Central memory CD8-positive, alpha-beta T cell (primary cell): Measurements from ENCODE around the gene NTRK3.

Source experiments
- ATAC-seq: fragments of 150-1000 bp; cut with Tn5 transposase; replicated peaks from 2 replicates; pipeline ENCODE4 v1.10.0; 2022; ENCODE audit warnings: mild to moderate bottlenecking, moderate FRiP score, moderate number of reproducible peaks; ENCODE audit not compliant: poor library complexity, severe bottlenecking; ENCODE audit errors: extremely low read depth
- DNase-seq, 2 donors: peaks; one replicate each; pipeline ENCODE4 v3.0.0; 2021; ENCODE audit warnings: low spot score in 2 of 2
- H3K27ac Mint-ChIP-seq: one replicate; pipeline ENCODE4 v1.8.0; 2022; ENCODE audit warnings: low read depth, mild to moderate bottlenecking, moderate library complexity, mixed read lengths
- H3K27me3 Mint-ChIP-seq: one replicate; pipeline ENCODE4 v1.8.0; 2022; ENCODE audit warnings: mixed read lengths
- H3K36me3 Mint-ChIP-seq: one replicate; pipeline ENCODE4 v1.8.0; 2022; ENCODE audit warnings: mild to moderate bottlenecking, moderate library complexity, mixed read lengths; ENCODE audit not compliant: insufficient read depth
- H3K4me1 Mint-ChIP-seq: one replicate; pipeline ENCODE4 v1.8.0; 2022; ENCODE audit warnings: mixed read lengths
- H3K4me3 Mint-ChIP-seq: one replicate; pipeline ENCODE4 v1.8.0; 2022; ENCODE audit warnings: mild to moderate bottlenecking, moderate library complexity, mixed read lengths
- H3K9me3 Mint-ChIP-seq: one replicate; pipeline ENCODE4 v1.8.0; 2022; ENCODE audit warnings: mixed read lengths

Gene NTRK3

GRCh38 chr15:88256279-88257230, at the start of gene NTRK3:
NTRK3 (minus strand) TSS chr15:88256739; CDS start chr15:88256153, 586 bp downstream.
- no peaks in the 10 kb centered on the region for H3K9me3 Mint-ChIP-seq

DNA sequence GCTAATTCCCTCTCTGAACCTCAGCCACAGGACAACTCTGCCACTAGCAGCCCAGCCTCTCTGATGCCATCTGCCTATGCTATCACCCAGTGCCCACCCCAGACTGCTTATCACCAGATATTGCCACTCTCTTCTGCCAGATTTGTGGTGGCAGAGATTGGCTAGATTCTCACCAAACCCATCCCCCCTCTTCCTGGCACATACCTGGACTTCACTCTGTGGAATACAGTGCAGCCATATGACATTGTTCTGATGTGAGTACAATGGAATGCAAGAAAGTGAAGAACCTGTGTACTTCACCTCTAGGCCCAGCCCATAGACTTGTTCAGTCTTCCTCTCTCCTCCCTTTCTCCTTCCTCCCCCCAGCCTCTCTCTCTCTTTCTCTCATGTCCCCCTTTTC, 46.9 kb upstream of the NTRK3 start:
- no peak overlapping the region for H3K4me3 Mint-ChIP-seq
- DNase-seq = no peak
- H3K27me3 Mint-ChIP-seq = peaks cover 42% of the 10 kb centered on the region
- no peaks in the 10 kb centered on the region for H3K36me3 Mint-ChIP-seq
- no peak overlapping the region for H3K27ac Mint-ChIP-seq
- no peak for ATAC-seq
- no peaks in the 10 kb centered on the region for H3K9me3 Mint-ChIP-seq
- H3K4me1 Mint-ChIP-seq = no peaks in the 10 kb centered on the region

More at GRCh38 chr15:88256279-88257230, at the start of gene NTRK3:
- DNase-seq (no peak), ATAC-seq (no peak)
- Mint-ChIP-seq H3K4me3 (peak within 1 kb of the TSS; percentile 67), H3K36me3 (peaks cover 2% of the 10 kb centered on the region), H3K27ac (no peak within 1 kb of the TSS), H3K4me1 (peaks cover 21% of the 10 kb centered on the region), H3K27me3 (peaks cover 85% of the 10 kb centered on the region)

GRCh38 chr15:88302373-88302772, 45.8 kb upstream of the NTRK3 start:
- no peak overlapping the region for H3K4me3 Mint-ChIP-seq
- no peak for DNase-seq
- no peak for ATAC-seq
- peaks cover 32% of the 10 kb centered on the region for H3K27me3 Mint-ChIP-seq
- no peaks in the 10 kb centered on the region for H3K4me1 Mint-ChIP-seq
- no peaks in the 10 kb centered on the region for H3K36me3 Mint-ChIP-seq
- H3K9me3 Mint-ChIP-seq = no peaks in the 10 kb centered on the region
- H3K27ac Mint-ChIP-seq = no peak overlapping the region

DNA sequence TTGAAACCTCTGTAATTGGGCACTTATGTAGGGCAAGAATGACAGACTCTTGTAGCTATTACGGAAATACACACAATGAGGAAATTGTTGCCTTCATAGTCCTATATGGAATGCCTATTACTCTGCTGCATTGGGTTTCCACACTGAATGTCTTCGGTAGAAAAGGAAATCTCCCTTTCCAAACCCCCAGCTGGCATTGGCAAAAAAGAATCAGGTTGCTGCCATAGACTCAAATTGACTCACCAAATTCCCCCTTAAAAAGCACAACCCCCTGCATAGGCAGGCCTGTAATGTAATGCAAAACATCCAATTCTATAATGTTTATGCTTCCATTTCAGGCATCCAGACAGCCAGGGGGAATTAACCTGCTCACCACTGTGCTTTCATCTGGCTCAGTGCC, 44.8 kb upstream of the NTRK3 start:
- no peak overlapping the region for H3K27ac Mint-ChIP-seq
- DNase-seq = no peak
- no peak for ATAC-seq
- peaks cover 29% of the 10 kb centered on the region for H3K27me3 Mint-ChIP-seq
- no peaks in the 10 kb centered on the region for H3K9me3 Mint-ChIP-seq
- H3K36me3 Mint-ChIP-seq = no peaks in the 10 kb centered on the region
- no peaks in the 10 kb centered on the region for H3K4me1 Mint-ChIP-seq
- H3K4me3 Mint-ChIP-seq = no peak overlapping the region

DNA sequence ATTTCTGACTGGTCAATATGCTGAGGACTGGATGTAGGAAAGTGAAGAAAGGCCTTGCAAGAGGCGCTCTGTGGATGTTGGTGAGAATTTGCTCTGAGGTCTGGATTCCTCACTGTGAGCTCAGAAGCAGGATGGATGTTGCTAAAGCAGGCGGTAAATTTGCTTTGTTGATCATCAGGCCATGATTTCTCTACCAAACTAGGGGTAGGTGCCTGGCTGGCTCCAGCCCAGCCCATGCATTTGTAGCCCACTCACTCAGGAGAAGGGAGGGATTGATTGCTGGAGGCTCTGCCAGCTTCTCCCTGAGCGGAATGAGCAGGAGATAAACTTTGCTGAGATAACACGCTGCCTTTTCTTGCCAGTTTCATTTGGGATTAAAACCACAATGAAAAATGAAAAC, 44.3 kb upstream of the NTRK3 start:
- no peak overlapping the region for H3K4me3 Mint-ChIP-seq
- no peak overlapping the region for H3K27ac Mint-ChIP-seq
- peaks cover 29% of the 10 kb centered on the region for H3K27me3 Mint-ChIP-seq
- DNase-seq (no peak), ATAC-seq (no peak)
- no peaks in the 10 kb centered on the region for H3K9me3 Mint-ChIP-seq
- H3K4me1 Mint-ChIP-seq = no peaks in the 10 kb centered on the region
- H3K36me3 Mint-ChIP-seq = no peaks in the 10 kb centered on the region

GRCh38 chr15:88300089-88300488, 43.5 kb upstream of the NTRK3 start:
- ATAC-seq (no peak), DNase-seq (no peak)
- no peak overlapping the region for H3K27ac Mint-ChIP-seq
- H3K9me3 Mint-ChIP-seq = no peaks in the 10 kb centered on the region
- H3K4me3 Mint-ChIP-seq = no peak overlapping the region
- no peaks in the 10 kb centered on the region for H3K36me3 Mint-ChIP-seq
- H3K27me3 Mint-ChIP-seq = peaks cover 26% of the 10 kb centered on the region
- H3K4me1 Mint-ChIP-seq = no peaks in the 10 kb centered on the region

- H3K4me3 Mint-ChIP-seq = no peak overlapping the region
These were observed 43.0 kb upstream of the NTRK3 start for GRCh38 chr15:88299497-88299896.

GRCh38 chr15:88288661-88289060, 32.1 kb upstream of the NTRK3 start:
- H3K36me3 Mint-ChIP-seq = peaks cover 4% of the 10 kb centered on the region
- no peaks in the 10 kb centered on the region for H3K4me1 Mint-ChIP-seq
- no peaks in the 10 kb centered on the region for H3K9me3 Mint-ChIP-seq
- DNase-seq = no peak
- no peak for ATAC-seq
- no peak overlapping the region for H3K27ac Mint-ChIP-seq
- no peak overlapping the region for H3K4me3 Mint-ChIP-seq
- peaks cover 41% of the 10 kb centered on the region for H3K27me3 Mint-ChIP-seq

More at GRCh38 chr15:88299497-88299896, 43.0 kb upstream of the NTRK3 start:
- H3K27ac Mint-ChIP-seq = no peak overlapping the region
- no peaks in the 10 kb centered on the region for H3K9me3 Mint-ChIP-seq
- H3K27me3 Mint-ChIP-seq = peaks cover 26% of the 10 kb centered on the region
- no peaks in the 10 kb centered on the region for H3K36me3 Mint-ChIP-seq
- H3K4me1 Mint-ChIP-seq = no peaks in the 10 kb centered on the region
- DNase-seq (no peak), ATAC-seq (no peak)

GRCh38 chr15:88288206-88288605, 31.7 kb upstream of the NTRK3 start:
- Mint-ChIP-seq H3K4me1 (no peaks in the 10 kb centered on the region), H3K9me3 (no peaks in the 10 kb centered on the region), H3K27ac (no peak overlapping the region), H3K4me3 (no peak overlapping the region), H3K27me3 (peaks cover 46% of the 10 kb centered on the region), H3K36me3 (peaks cover 4% of the 10 kb centered on the region)
- ATAC-seq = no peak
- DNase-seq = no peak

GRCh38 chr15:88284318-88284998, 27.9 kb upstream of the NTRK3 start:
- ATAC-seq (no peak), DNase-seq (no peak)
- peaks cover 63% of the 10 kb centered on the region for H3K27me3 Mint-ChIP-seq
- H3K9me3 Mint-ChIP-seq = no peaks in the 10 kb centered on the region
- H3K4me3 Mint-ChIP-seq = no peak overlapping the region
- H3K4me1 Mint-ChIP-seq = no peaks in the 10 kb centered on the region
- peaks cover 2% of the 10 kb centered on the region for H3K36me3 Mint-ChIP-seq
- no peak overlapping the region for H3K27ac Mint-ChIP-seq

DNA sequence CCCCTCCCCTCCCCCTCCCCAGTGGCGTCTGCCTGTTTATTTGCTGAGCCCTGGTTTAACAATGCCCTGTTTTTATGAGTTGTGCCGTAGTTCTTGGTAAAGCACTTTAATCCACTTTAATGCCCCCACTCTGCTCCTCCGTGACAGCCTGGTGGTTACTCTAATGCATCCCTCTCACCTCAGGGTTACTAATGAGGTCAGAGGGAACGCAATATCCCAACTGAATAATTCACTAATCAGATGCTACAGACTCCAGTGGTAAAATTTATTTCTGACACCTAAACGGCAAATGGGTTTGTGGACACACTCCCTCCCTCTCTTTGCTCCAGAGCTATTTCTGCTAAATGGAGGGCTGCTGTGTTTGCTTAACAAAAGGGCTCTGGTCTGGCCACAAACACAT, 26.1 kb upstream of the NTRK3 start:
- no peak overlapping the region for H3K27ac Mint-ChIP-seq
- DNase-seq = no peak
- no peak for ATAC-seq
- no peak overlapping the region for H3K4me3 Mint-ChIP-seq
- H3K36me3 Mint-ChIP-seq = peaks cover 2% of the 10 kb centered on the region
- H3K27me3 Mint-ChIP-seq = peaks cover 68% of the 10 kb centered on the region
- H3K4me1 Mint-ChIP-seq = no peaks in the 10 kb centered on the region
- H3K9me3 Mint-ChIP-seq = no peaks in the 10 kb centered on the region

DNA sequence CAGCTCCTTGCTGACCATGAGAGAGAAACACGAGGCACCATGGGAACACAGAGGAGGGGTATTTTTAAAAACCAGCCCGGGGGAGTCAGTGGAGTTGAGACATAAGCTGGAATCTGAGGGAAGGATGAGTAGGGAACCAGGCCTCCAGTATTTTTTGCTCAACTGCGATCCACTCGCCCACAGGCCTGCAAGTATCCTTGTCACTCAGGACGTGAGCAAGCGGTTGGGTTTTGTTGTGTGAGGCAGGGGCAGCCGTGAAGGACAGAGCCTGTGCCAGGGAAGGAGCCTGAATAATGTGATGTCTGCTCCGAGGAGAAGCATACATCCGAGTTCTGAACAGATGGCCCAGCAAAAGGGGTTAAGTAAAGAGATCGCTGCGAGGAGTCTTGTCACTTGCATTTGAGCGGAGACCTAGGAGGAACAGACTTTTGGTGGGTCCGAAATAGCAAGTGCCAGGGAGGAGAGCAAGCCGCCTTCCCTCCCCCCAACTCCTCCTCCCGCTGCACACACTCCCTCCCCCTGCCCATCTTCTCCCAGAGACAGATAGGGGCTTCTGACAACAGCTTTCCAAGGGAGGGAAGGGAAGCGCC, 20.4 kb upstream of the NTRK3 start:
- Mint-ChIP-seq H3K27me3 (peaks cover 50% of the 10 kb centered on the region), H3K4me1 (no peaks in the 10 kb centered on the region), H3K9me3 (no peaks in the 10 kb centered on the region), H3K27ac (no peak overlapping the region), H3K4me3 (no peak overlapping the region), H3K36me3 (no peaks in the 10 kb centered on the region)
- ATAC-seq (no peak), DNase-seq (no peak)
